Measurements from ENCODE around the gene PSTK. TPM values are rescaled to one million over a fixed set of nuclear protein-coding genes. Genes with fewer than 3 reads are reported as not detected.

The PSTK gene
- total RNA-seq, 2 donors from 2014 or later: 7.0 to 7.1 TPM

GRCh38 chr10:123004298-123004697 is 24.1 kb downstream of the PSTK start:
- Histone ChIP-seq H3K9ac (ENCODE audit: extremely low read depth, low read length, poor library complexity, severe bottlenecking) (no peak overlapping the region), H3K36me3 (ENCODE audit: control insufficient read depth, insufficient read depth, low read length) (no peaks in the 10 kb centered on the region), H3K9me3 (ENCODE audit: control insufficient read depth, low read length) (no peaks in the 10 kb centered on the region), H3K27me3 (ENCODE audit: control insufficient read depth, insufficient read depth, low read length, poor library complexity, severe bottlenecking) (no peaks in the 10 kb centered on the region), H3K4me3 (ENCODE audit: low read length) (peak overlapping the region; percentile 50), H3K27ac (ENCODE audit: low read depth, low read length) (no peak overlapping the region), H3K4me1 (ENCODE audit: control insufficient read depth, insufficient read depth, low read length) (peaks cover 16% of the 10 kb centered on the region)
- H3K27ac Mint-ChIP-seq: peak overlapping the region; percentile 80
- TF ChIP-seq, protein P1, sequence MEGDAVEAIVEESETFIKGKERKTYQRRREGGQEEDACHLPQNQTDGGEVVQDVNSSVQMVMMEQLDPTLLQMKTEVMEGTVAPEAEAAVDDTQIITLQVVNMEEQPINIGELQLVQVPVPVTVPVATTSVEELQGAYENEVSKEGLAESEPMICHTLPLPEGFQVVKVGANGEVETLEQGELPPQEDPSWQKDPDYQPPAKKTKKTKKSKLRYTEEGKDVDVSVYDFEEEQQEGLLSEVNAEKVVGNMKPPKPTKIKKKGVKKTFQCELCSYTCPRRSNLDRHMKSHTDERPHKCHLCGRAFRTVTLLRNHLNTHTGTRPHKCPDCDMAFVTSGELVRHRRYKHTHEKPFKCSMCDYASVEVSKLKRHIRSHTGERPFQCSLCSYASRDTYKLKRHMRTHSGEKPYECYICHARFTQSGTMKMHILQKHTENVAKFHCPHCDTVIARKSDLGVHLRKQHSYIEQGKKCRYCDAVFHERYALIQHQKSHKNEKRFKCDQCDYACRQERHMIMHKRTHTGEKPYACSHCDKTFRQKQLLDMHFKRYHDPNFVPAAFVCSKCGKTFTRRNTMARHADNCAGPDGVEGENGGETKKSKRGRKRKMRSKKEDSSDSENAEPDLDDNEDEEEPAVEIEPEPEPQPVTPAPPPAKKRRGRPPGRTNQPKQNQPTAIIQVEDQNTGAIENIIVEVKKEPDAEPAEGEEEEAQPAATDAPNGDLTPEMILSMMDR (conservative IDR thresholded peaks at IDR 0.05): no peak
- WGBS, 2 experiments (ENCODE audit: insufficient coverage in 1 of 2, insufficient read length in 1 of 2): 70% methylated on average over 2 of the region's 2 CpGs; no CpG with 5 or more reads in 1 of the 2 experiments
- peak overlapping the region; percentile 28 for H3K4me3 Mint-ChIP-seq
- peaks cover 5% of the 10 kb centered on the region for H3K36me3 Mint-ChIP-seq (ENCODE audit: low read depth)
- no peaks in the 10 kb centered on the region for H3K27me3 Mint-ChIP-seq (ENCODE audit: insufficient read depth)
- no peak for DNase-seq
- H3K4me1 Mint-ChIP-seq: peaks cover 51% of the 10 kb centered on the region
- H3K9me3 Mint-ChIP-seq: no peaks in the 10 kb centered on the region

GRCh38 chr10:123007558-123008354 is 27.6 kb downstream of the PSTK start:
- H3K4me3 Mint-ChIP-seq: peak overlapping the region; percentile 93
- Histone ChIP-seq H3K36me3 (ENCODE audit: control insufficient read depth, insufficient read depth, low read length) (no peaks in the 10 kb centered on the region), H3K9me3 (ENCODE audit: control insufficient read depth, low read length) (no peaks in the 10 kb centered on the region), H3K4me1 (ENCODE audit: control insufficient read depth, insufficient read depth, low read length) (peaks cover 13% of the 10 kb centered on the region), H3K27ac (ENCODE audit: low read depth, low read length) (no peak overlapping the region), H3K27me3 (ENCODE audit: control insufficient read depth, insufficient read depth, low read length, poor library complexity, severe bottlenecking) (no peaks in the 10 kb centered on the region), H3K9ac (ENCODE audit: extremely low read depth, low read length, poor library complexity, severe bottlenecking) (peak overlapping the region; percentile 76), H3K4me3 (ENCODE audit: low read length) (peak overlapping the region; percentile 92)
- H3K9me3 Mint-ChIP-seq: peaks cover 7% of the 10 kb centered on the region
- TF ChIP-seq, protein P1 (conservative IDR thresholded peaks at IDR 0.05): peak; percentile 23
- WGBS, 2 experiments (ENCODE audit: insufficient coverage in 1 of 2, insufficient read length in 1 of 2): 2 to 4% methylated on average over 25 to 28 of the region's 30 CpGs
- H3K36me3 Mint-ChIP-seq (ENCODE audit: low read depth): peaks cover 20% of the 10 kb centered on the region
- peak overlapping the region; percentile 96 for H3K27ac Mint-ChIP-seq
- peaks cover 46% of the 10 kb centered on the region for H3K4me1 Mint-ChIP-seq
- peak; percentile 73 for DNase-seq
- no peaks in the 10 kb centered on the region for H3K27me3 Mint-ChIP-seq (ENCODE audit: insufficient read depth)

DNA sequence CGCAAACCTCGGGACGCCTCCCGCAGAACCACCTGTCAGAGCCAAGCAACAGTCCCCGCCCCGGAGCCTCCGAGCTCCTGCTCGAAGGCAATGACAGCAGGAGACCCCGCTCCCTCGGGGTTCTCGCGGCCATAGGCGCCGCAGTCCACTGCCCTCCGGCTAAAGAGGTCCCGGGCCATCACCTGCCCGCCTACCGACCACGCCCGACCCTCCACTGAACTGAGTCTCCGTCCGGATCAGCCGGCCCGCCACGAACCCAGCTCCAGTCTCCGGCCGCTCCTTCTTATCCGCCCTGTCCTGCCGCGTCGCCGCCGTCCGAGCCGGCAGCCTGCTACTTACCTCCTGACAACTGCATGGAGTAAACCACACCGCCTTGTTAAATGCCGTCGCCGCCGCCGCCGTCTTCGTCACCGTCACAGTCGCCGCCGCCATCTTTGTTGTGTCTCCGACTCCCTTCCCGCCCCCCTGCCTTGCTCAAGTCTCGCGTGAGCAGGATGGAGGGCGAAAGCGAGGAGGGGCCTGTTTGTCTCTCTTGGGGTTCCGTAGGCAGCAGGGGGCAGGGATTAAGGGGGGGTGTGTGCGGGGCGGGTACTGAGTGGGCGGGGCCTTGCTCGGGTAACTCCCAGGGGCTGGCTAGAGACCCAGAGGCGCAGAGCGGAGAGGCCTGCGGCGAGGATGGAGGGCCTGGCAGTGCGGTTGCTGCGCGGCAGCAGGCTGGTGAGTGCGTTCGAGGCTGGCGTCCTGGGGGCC is 28.3 kb downstream of the PSTK start, which contains the start of the genes ACADSB and IKZF5:
ACADSB (plus strand) TSS at position 652 of the 750 bp plus-strand sequence; CDS start at position 676, 24 bp downstream.
IKZF5 (minus strand) TSS at position 441 of the 750 bp plus-strand sequence. CDS start 10,170 bp downstream, outside the sequence.
- Mint-ChIP-seq H3K27me3 (ENCODE audit: insufficient read depth) (no peaks in the 10 kb centered on the region), H3K36me3 (ENCODE audit: low read depth) (peaks cover 26% of the 10 kb centered on the region), H3K4me3 (peak within 1 kb of the TSS; percentile 93), H3K4me1 (peaks cover 44% of the 10 kb centered on the region), H3K27ac (peak within 1 kb of the TSS; percentile 96), H3K9me3 (peaks cover 9% of the 10 kb centered on the region)
- DNase-seq: peak; percentile 98
- H3K9ac ChIP-seq (ENCODE audit: extremely low read depth, low read length, poor library complexity, severe bottlenecking): peak within 1 kb of the TSS; percentile 76
- TF ChIP-seq, protein P1 (conservative IDR thresholded peaks at IDR 0.05): no peak
- H3K27ac ChIP-seq (ENCODE audit: low read depth, low read length): peak within 1 kb of the TSS; percentile 76
- H3K9me3 ChIP-seq (ENCODE audit: control insufficient read depth, low read length): no peaks in the 10 kb centered on the region
- WGBS, 2 experiments (ENCODE audit: insufficient coverage in 1 of 2, insufficient read length in 1 of 2): 0% methylated on average over 26 to 68 of the region's 68 CpGs
- no peaks in the 10 kb centered on the region for H3K36me3 ChIP-seq (ENCODE audit: control insufficient read depth, insufficient read depth, low read length)
- peaks cover 10% of the 10 kb centered on the region for H3K4me1 ChIP-seq (ENCODE audit: control insufficient read depth, insufficient read depth, low read length)
- H3K27me3 ChIP-seq (ENCODE audit: control insufficient read depth, insufficient read depth, low read length, poor library complexity, severe bottlenecking): no peaks in the 10 kb centered on the region
- peak within 1 kb of the TSS; percentile 92 for H3K4me3 ChIP-seq (ENCODE audit: low read length)

All from endodermal cell (in vitro differentiated cells).